ENCODE data around the gene KIF5A. TPM values are rescaled to one million over a fixed set of nuclear protein-coding genes. Genes with fewer than 3 reads are reported as not detected.

The KIF5A gene
- total RNA-seq, 3 donors from 2014 or later, result 0.61 to 9.1 (median 1.2) TPM

DNA sequence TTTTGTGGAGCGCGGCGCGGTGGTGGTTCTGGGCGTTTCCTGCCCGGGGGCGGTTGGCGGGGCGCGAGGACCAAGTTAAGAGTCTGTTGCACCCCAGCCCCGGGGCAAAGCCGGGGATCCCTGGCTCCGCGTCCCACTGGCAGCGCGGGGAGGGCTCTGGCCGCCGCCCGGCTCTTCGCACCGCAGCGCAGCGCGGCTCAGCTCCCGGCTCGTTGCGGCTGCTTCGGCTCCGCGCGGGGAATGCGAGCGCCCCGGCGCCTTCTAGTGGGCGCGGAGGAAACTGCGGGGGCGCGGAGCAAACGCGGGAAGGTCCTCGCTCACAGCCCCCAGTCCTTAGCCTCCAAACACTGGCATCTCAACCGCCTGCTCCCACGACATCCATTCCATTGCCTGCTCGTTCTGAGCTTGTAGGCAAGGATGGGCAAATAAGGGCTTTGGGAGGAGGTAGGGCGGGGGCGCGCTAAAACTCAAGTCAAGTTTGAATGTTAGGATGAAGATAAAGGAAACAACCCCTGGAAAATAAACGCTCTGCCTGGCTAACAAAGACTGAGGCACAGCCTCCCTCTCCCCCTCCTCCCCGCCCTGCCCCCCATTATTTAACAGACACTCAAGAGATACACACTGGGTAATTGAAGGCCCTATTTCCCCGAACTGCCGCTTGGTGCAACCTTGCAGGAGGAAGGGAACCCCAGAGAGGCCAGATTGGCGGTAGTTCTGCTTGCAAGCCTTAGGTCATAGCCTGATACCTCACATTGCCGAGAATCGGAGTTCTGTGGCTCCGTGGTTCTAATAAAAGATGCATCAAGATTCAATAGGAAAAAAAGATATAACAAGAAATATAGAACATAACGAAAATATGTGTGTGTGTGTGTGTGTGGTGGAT lies 83.4 kb downstream of the KIF5A start, which contains the start of gene B4GALNT1:
Gene B4GALNT1, minus strand, starts transcription at position 244 of the 883 bp plus-strand sequence. CDS start 1,069 bp downstream, outside the sequence.
- peaks cover 13% of the 10 kb centered on the region for H3K4me1 ChIP-seq (ENCODE audit: low read depth)
- H3K9me3 ChIP-seq, result no peaks in the 10 kb centered on the region
- no peak within 1 kb of the TSS for H3K4me3 ChIP-seq
- peak; percentile 95 for ATAC-seq
- intact Hi-C loops (cut with DNase I, micrococcal nuclease), result no loop called here
- TF ChIP-seq, protein P1, sequence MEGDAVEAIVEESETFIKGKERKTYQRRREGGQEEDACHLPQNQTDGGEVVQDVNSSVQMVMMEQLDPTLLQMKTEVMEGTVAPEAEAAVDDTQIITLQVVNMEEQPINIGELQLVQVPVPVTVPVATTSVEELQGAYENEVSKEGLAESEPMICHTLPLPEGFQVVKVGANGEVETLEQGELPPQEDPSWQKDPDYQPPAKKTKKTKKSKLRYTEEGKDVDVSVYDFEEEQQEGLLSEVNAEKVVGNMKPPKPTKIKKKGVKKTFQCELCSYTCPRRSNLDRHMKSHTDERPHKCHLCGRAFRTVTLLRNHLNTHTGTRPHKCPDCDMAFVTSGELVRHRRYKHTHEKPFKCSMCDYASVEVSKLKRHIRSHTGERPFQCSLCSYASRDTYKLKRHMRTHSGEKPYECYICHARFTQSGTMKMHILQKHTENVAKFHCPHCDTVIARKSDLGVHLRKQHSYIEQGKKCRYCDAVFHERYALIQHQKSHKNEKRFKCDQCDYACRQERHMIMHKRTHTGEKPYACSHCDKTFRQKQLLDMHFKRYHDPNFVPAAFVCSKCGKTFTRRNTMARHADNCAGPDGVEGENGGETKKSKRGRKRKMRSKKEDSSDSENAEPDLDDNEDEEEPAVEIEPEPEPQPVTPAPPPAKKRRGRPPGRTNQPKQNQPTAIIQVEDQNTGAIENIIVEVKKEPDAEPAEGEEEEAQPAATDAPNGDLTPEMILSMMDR (IDR thresholded peaks at IDR 0.05), result peak; percentile 87
- no peaks in the 10 kb centered on the region for H3K36me3 ChIP-seq (ENCODE audit: low read depth)
- peak in 2 of 3 donors; percentile 48 to 70 for DNase-seq

Small RNA genes within 50 kb of the gene (microRNA-seq; reads per million reads assigned to microRNA genes)
- gene MIR616 (1.6 reads per million), gene MIR6758 (not detected)

Other genes with a start within 250 kb of the KIF5A start
- 10 to 100 TPM; 43.9 to 80.8 (median 80.6) TPM for gene R3HDM2, start 119.0 kb upstream of the KIF5A start, total RNA-seq
- not detected for gene INHBC, start 115.3 kb upstream of the KIF5A start, total RNA-seq
- gene INHBE, start 94.7 kb upstream of the KIF5A start, total RNA-seq, result not detected
- 1 to 10 TPM in 2 of 3 donors, under 1 TPM in 1; 0.46 to 2.0 (median 1.9) TPM for gene GLI1, start 90.3 kb upstream of the KIF5A start, total RNA-seq
- 10 to 100 TPM in 2 of 3 donors, 1 to 10 TPM in 1; 8.8 to 18.5 (median 15.0) TPM for gene ARHGAP9, start 70.2 kb upstream of the KIF5A start, total RNA-seq
- 100 to 1,000 TPM in 1 of 3 donors, 10 to 100 TPM in 2; 63.7 to 117 (median 94.7) TPM for gene MARS1, start 62.0 kb upstream of the KIF5A start, total RNA-seq
- gene DDIT3, start 29.5 kb upstream of the KIF5A start, total RNA-seq, result 10 to 100 TPM; 14.1 to 36.4 (median 19.1) TPM
- 100 to 1,000 TPM; 116 to 137 (median 120) TPM for gene MBD6, start 27.2 kb upstream of the KIF5A start, total RNA-seq
- gene DCTN2, start 2.9 kb upstream of the KIF5A start, total RNA-seq, result 100 to 1,000 TPM; 138 to 140 (median 140) TPM
- 10 to 100 TPM; 39.0 to 55.5 (median 54.2) TPM for gene PIP4K2C, start 41.1 kb downstream of the KIF5A start, total RNA-seq
- gene DTX3, start 54.8 kb downstream of the KIF5A start, total RNA-seq, result 10 to 100 TPM in 1 of 3 donors, 1 to 10 TPM in 2; 4.3 to 65.5 (median 7.0) TPM
- 100 to 1,000 TPM in 1 of 3 donors, 10 to 100 TPM in 1, 1 to 10 TPM in 1; 5.0 to 129 (median 11.0) TPM for gene ARHGEF25, start 61.4 kb downstream of the KIF5A start, total RNA-seq
- gene B4GALNT1, start 83.2 kb downstream of the KIF5A start, total RNA-seq, result 1 to 10 TPM in 1 of 3 donors, under 1 TPM in 2; 0.64 to 2.2 (median 0.65) TPM
- 100 to 1,000 TPM; 230 to 282 (median 282) TPM for gene OS9, start 144.1 kb downstream of the KIF5A start, total RNA-seq
- gene AGAP2, start 188.7 kb downstream of the KIF5A start, total RNA-seq, result 1 to 10 TPM; 1.3 to 2.7 (median 2.2) TPM
- gene TSPAN31, start 195.0 kb downstream of the KIF5A start, total RNA-seq, result 10 to 100 TPM; 29.2 to 39.8 (median 30.5) TPM
- gene CDK4, start 202.3 kb downstream of the KIF5A start, total RNA-seq, result 10 to 100 TPM; 41.4 to 62.7 (median 60.2) TPM
- 10 to 100 TPM; 10.5 to 15.1 (median 11.7) TPM for gene MARCHF9, start 205.1 kb downstream of the KIF5A start, total RNA-seq
- 1 to 10 TPM; 1.2 to 2.1 (median 1.4) TPM for gene CYP27B1, start 217.0 kb downstream of the KIF5A start, total RNA-seq
- 10 to 100 TPM; 10.1 to 15.3 (median 10.6) TPM for gene METTL1, start 222.1 kb downstream of the KIF5A start, total RNA-seq
- gene EEF1AKMT3, start 222.6 kb downstream of the KIF5A start, total RNA-seq, result 1 to 10 TPM; 5.3 to 7.3 (median 6.2) TPM
- gene TSFM, start 232.7 kb downstream of the KIF5A start, total RNA-seq, result 10 to 100 TPM; 26.1 to 32.9 (median 29.0) TPM

All from mucosa of descending colon (tissue), 3 donors.